GM23338 (cell line): ENCODE data around the gene ULK4. TPM values are rescaled to one million over a fixed set of nuclear protein-coding genes. Genes with fewer than 3 reads are reported as not detected.

ENCODE experiments used
- ATAC-seq: fragments of 200-7000 bp; cut with Tn5 transposase; 3 replicates; pipeline ENCODE4 v1.9.1; 2020
- DNase-seq: peaks from one replicate; pipeline ENCODE4 v3.0.0-alpha.2; 2015; ENCODE audit warnings: low spot score
- H2AFZ ChIP-seq: fragments of 200-600 bp; sonication (generic); 2 replicates; pipeline ENCODE4 v1.8.0; 2016; ENCODE audit warnings: antibody characterized with exemption, mild to moderate bottlenecking, moderate library complexity
- H3F3A ChIP-seq: fragments of 200-600 bp; sonication (generic); replicated peaks from 2 replicates; pipeline ENCODE4 v1.8.0; 2017; ENCODE audit warnings: antibody characterized with exemption, mixed run types, low read depth
- H3K27ac ChIP-seq: fragments of 200-600 bp; sonication (generic); 2 replicates; pipeline ENCODE4 v1.6.1; 2016; ENCODE audit warnings: low read depth
- H3K27me3 ChIP-seq: fragments of 200-600 bp; sonication (generic); 2 replicates; pipeline ENCODE4 v1.8.0; 2016; ENCODE audit warnings: mild to moderate bottlenecking, mixed run types, moderate library complexity; ENCODE audit not compliant: insufficient read depth
- H3K36me3 ChIP-seq: fragments of 200-600 bp; sonication (generic); 2 replicates; pipeline ENCODE4 v1.8.0; 2016; ENCODE audit warnings: mild to moderate bottlenecking; ENCODE audit not compliant: insufficient read depth
- H3K4me1 ChIP-seq: fragments of 200-600 bp; sonication (generic); 2 replicates; pipeline ENCODE4 v1.8.0; 2016; ENCODE audit warnings: mild to moderate bottlenecking, moderate library complexity; ENCODE audit not compliant: insufficient read depth
- H3K4me2 ChIP-seq: fragments of 200-600 bp; sonication (generic); 2 replicates; pipeline ENCODE4 v1.7.1; 2017; ENCODE audit warnings: mixed run types
- H3K4me3 ChIP-seq: fragments of 200-600 bp; sonication (generic); 2 replicates; pipeline ENCODE4 v1.6.1; 2016; ENCODE audit warnings: mixed run types
- H3K79me2 ChIP-seq: fragments of 200-600 bp; sonication (generic); replicated peaks from 2 replicates; pipeline ENCODE4 v1.8.0; 2017; ENCODE audit warnings: mild to moderate bottlenecking; ENCODE audit not compliant: insufficient read depth
- H3K9me2 ChIP-seq: fragments of 200-600 bp; sonication (generic); 2 replicates; pipeline ENCODE4 v1.8.0; 2017; ENCODE audit not compliant: insufficient read depth
- H4K20me1 ChIP-seq: fragments of 200-600 bp; sonication (generic); replicated peaks from 2 replicates; pipeline ENCODE4 v1.8.0; 2017; ENCODE audit warnings: mild to moderate bottlenecking; ENCODE audit not compliant: insufficient read depth
- H3K27ac Mint-ChIP-seq: 2 replicates; pipeline ENCODE4 v1.8.0; 2020; ENCODE audit warnings: inconsistent platforms, mild to moderate bottlenecking, moderate library complexity, mixed read lengths
- H3K27me3 Mint-ChIP-seq: 3 replicates; pipeline ENCODE4 v1.8.0; 2022; ENCODE audit warnings: low read depth, mild to moderate bottlenecking, moderate library complexity, mixed read lengths, inconsistent platforms; ENCODE audit not compliant: insufficient read depth, poor library complexity
- H3K36me3 Mint-ChIP-seq: 3 replicates; pipeline ENCODE4 v1.8.0; 2021; ENCODE audit warnings: low read depth, mild to moderate bottlenecking, inconsistent platforms, moderate library complexity, mixed read lengths
- H3K4me1 Mint-ChIP-seq: 3 replicates; pipeline ENCODE4 v1.8.0; 2020; ENCODE audit warnings: mild to moderate bottlenecking, inconsistent platforms, mixed read lengths
- H3K4me3 Mint-ChIP-seq: 3 replicates; pipeline ENCODE4 v1.8.0; 2021; ENCODE audit warnings: moderate library complexity, mild to moderate bottlenecking, inconsistent platforms, mixed read lengths
- H3K9me3 Mint-ChIP-seq: 3 replicates; pipeline ENCODE4 v1.8.0; 2020; ENCODE audit warnings: moderate library complexity, mild to moderate bottlenecking, inconsistent platforms, mixed read lengths
- CREB1 ChIP-seq: fragments of 250-450 bp; sonication (Bioruptor Pico); IDR thresholded peaks from 2 replicates; pipeline ENCODE4 v1.5.0; 2020; ENCODE audit warnings: low read depth, mild to moderate bottlenecking, moderate library complexity
- CTCF ChIP-seq, 2 experiments: fragments of 200-600 bp in 1 of 2; sonication (generic) in 1 of 2; conservative IDR thresholded peaks; 2 replicates each; pipeline versions ENCODE4 v1.5.1 to v1.6.1; 2016 to 2017; ENCODE audit warnings: antibody characterized with exemption in 2 of 2, low read depth in 2 of 2, mild to moderate bottlenecking in 2 of 2, moderate library complexity in 1 of 2
- ETS1 ChIP-seq: IDR thresholded peaks from 2 replicates; pipeline ENCODE4 v1.6.1; 2016; ENCODE audit warnings: antibody characterized with exemption
- EZH2 ChIP-seq: fragments of 200-600 bp; sonication (generic); IDR thresholded peaks from one replicate; pipeline ENCODE4 v1.8.0; 2017; ENCODE audit warnings: antibody characterized with exemption, mild to moderate bottlenecking, low read depth; ENCODE audit not compliant: unreplicated experiment
- EZH2phosphoT487 ChIP-seq: fragments of 200-600 bp; sonication (generic); IDR thresholded peaks from one replicate; pipeline ENCODE4 v1.8.1; 2018; ENCODE audit warnings: antibody characterized with exemption; ENCODE audit not compliant: unreplicated experiment
- JUNB ChIP-seq: IDR thresholded peaks from one replicate; pipeline ENCODE4 v1.6.1; 2016; ENCODE audit warnings: antibody characterized with exemption; ENCODE audit not compliant: unreplicated experiment
- NANOG ChIP-seq: IDR thresholded peaks from 2 replicates; pipeline ENCODE4 v1.6.1; 2016; ENCODE audit warnings: antibody characterized with exemption, borderline replicate concordance
- POLR2AphosphoS5 ChIP-seq: IDR thresholded peaks from 2 replicates; pipeline ENCODE4 v1.6.1; 2016; ENCODE audit warnings: antibody characterized with exemption, low read depth
- REST ChIP-seq: IDR thresholded peaks from one replicate; pipeline ENCODE4 v1.6.1; 2018; ENCODE audit warnings: antibody characterized with exemption; ENCODE audit not compliant: unreplicated experiment
- STAT1 ChIP-seq: IDR thresholded peaks from one replicate; pipeline ENCODE4 v1.6.1; 2016; ENCODE audit warnings: antibody characterized with exemption; ENCODE audit not compliant: unreplicated experiment
- ZNF114 ChIP-seq: fragments of 250-450 bp; sonication (Bioruptor Pico); IDR thresholded peaks from 2 replicates; pipeline ENCODE4 v1.5.0; 2020; ENCODE audit warnings: mild to moderate bottlenecking, moderate library complexity
- ZNF331 ChIP-seq: fragments of 250-450 bp; sonication (Bioruptor Pico); IDR thresholded peaks from 2 replicates; pipeline ENCODE4 v1.5.0; 2020; ENCODE audit warnings: low read depth, mild to moderate bottlenecking, moderate library complexity
- polyA plus RNA-seq: library from polyadenylated mRNA; unstranded; fragments of >200 nt; fragmentation: Nextera tagmentation; extraction: Ambion mirVana; gene quantifications from 2 replicates; pipeline ENCODE4 v1.2.1, GENCODE V29; 2016
- total RNA-seq: library from RNA; depleted of rRNA; stranded (reverse); fragments of >200 nt; shearing (Covaris generic); gene quantifications from 2 replicates; pipeline ENCODE4 v1.2.3, GENCODE V29; 2014

ULK4 gene
- total and polyA plus RNA-seq, 2 experiments from 2014 or later = 20.8 to 41.4 TPM

- TF ChIP-seq REST = no peak
- no peak for TF ChIP-seq POLR2AphosphoS5
- TF ChIP-seq EZH2 = no peak
- no peak for TF ChIP-seq JUNB
- no peak for TF ChIP-seq CTCF (conservative IDR thresholded peaks at IDR 0.05; ENCODE audit: low read depth in 2 of 2)
- TF ChIP-seq EZH2phosphoT487 = no peak
These were observed 631.4 kb downstream of the ULK4 start (continued) for GRCh38 chr3:41330465-41330864.

DNA sequence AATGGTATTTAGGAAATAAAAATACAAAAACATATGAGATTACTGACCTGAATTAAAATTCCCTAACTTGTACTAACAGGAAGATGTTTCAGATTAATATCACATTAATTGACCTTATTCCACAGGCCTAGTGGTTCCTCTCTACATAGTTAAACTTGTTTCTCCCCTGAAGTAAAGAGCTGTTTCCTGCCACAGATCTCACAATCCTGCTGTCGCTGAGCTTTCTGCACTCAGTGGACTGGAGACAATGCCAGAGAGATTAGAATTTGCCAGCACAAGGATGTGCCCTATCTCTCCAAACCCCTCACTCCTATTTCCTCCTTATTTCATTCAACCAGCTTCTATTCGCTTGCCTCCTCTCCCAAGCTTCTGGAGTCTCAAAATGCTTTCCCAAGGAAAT is 632.0 kb downstream of the ULK4 start:
- Mint-ChIP-seq H3K27me3 (no peaks in the 10 kb centered on the region), H3K36me3 (no peaks in the 10 kb centered on the region), H3K9me3 (no peaks in the 10 kb centered on the region), H3K27ac (no peak overlapping the region), H3K4me3 (no peak overlapping the region), H3K4me1 (peaks cover 41% of the 10 kb centered on the region)
- DNase-seq (peak; percentile 2), ATAC-seq (peak; percentile 19; the same call in 1 of the 3 replicates)
- Histone ChIP-seq H3K36me3 (no peaks in the 10 kb centered on the region), H3K4me1 (peaks cover 16% of the 10 kb centered on the region), H3K27me3 (no peaks in the 10 kb centered on the region), H3K27ac (no peak overlapping the region), H3K9me2 (no peaks in the 10 kb centered on the region; the same call in 1 of the 2 replicates), H3F3A (no peaks in the 10 kb centered on the region), H3K4me2 (no peak overlapping the region; the same call in 1 of the 2 replicates), H2AFZ (no peak overlapping the region), H3K4me3 (no peak overlapping the region), H4K20me1 (no peaks in the 10 kb centered on the region), H3K79me2 (no peaks in the 10 kb centered on the region)
- TF ChIP-seq JUNB (no peak), ZNF114 (CRISPR knock-in tag) (no peak), EZH2 (no peak), REST (no peak), ZNF331 (CRISPR knock-in tag) (no peak), EZH2phosphoT487 (no peak), CTCF (conservative IDR thresholded peaks at IDR 0.05; ENCODE audit: low read depth in 2 of 2) (no peak), ETS1 (no peak), CREB1 (CRISPR knock-in tag) (no peak), NANOG (no peak), STAT1 (no peak)
